Small intestine (tissue), 7 donors: Measurements from ENCODE around the gene PLXNA4. TPM values are rescaled to one million over a fixed set of nuclear protein-coding genes. Genes with fewer than 3 reads are reported as not detected.

ENCODE experiments used
- DNase-seq, 2 donors: peaks; one replicate each; pipeline versions ENCODE4 v3.0.0 to v3.0.0-alpha.2; 2013
- FAIRE-seq: peaks from 2 replicates; lab custom pipeline; 2012; peaks lifted over from hg19 to GRCh38; lab: Jason Lieb, UNC
- H3K27ac ChIP-seq, 3 donors: one replicate each; pipeline ENCODE4 v1.5.1; 2013; ENCODE audit warnings: low read length in 2 of 3, mild to moderate bottlenecking in 2 of 3, control low read depth in 1 of 3, inconsistent platforms in 1 of 3, low read depth in 1 of 3, moderate library complexity in 1 of 3
- H3K27me3 ChIP-seq, 3 donors: one replicate each; pipeline ENCODE4 v1.6.1; 2013; ENCODE audit warnings: low read length in 3 of 3, inconsistent platforms in 1 of 3; ENCODE audit not compliant: control insufficient read depth in 3 of 3, insufficient read depth in 3 of 3
- H3K36me3 ChIP-seq, 3 donors: one replicate each; pipeline ENCODE4 v1.6.1; 2013; ENCODE audit warnings: low read length in 3 of 3, inconsistent platforms in 1 of 3, low read depth in 1 of 3, mild to moderate bottlenecking in 1 of 3, moderate library complexity in 1 of 3; ENCODE audit not compliant: control insufficient read depth in 3 of 3, insufficient read depth in 2 of 3
- H3K4me1 ChIP-seq, 3 donors: one replicate each; pipeline ENCODE4 v1.6.1; 2013; ENCODE audit warnings: low read length in 2 of 3, inconsistent platforms in 1 of 3, low read depth in 1 of 3, mild to moderate bottlenecking in 1 of 3, moderate library complexity in 1 of 3; ENCODE audit not compliant: control insufficient read depth in 3 of 3, insufficient read depth in 2 of 3
- H3K4me3 ChIP-seq, 3 donors: one replicate each; pipeline ENCODE4 v1.5.1; 2013; ENCODE audit warnings: low read length in 3 of 3, control low read depth in 1 of 3, inconsistent platforms in 1 of 3, low read depth in 1 of 3, mild to moderate bottlenecking in 1 of 3, moderate library complexity in 1 of 3
- H3K9me3 ChIP-seq, 2 donors: one replicate each; pipeline ENCODE4 v1.6.1; 2013; ENCODE audit warnings: low read depth in 1 of 2, low read length in 1 of 2; ENCODE audit not compliant: control insufficient read depth in 2 of 2, insufficient read depth in 1 of 2
- WGBS, 3 donors: extraction: QIAGEN DNeasy Blood & Tissue Kit; methylation state at CpG; one replicate each; pipeline ENCODE4 v1.1.7; 2013; 5-methylcytosine and 5-hydroxymethylcytosine counted together
- polyA plus RNA-seq, 4 donors: library from polyadenylated mRNA; stranded (reverse) in 3 of 4; unstranded in 1 of 4; fragments of 200-250 nt in 3 of 4; fragments of 120-200 nt in 1 of 4; gene quantifications; one replicate each; pipeline versions ENCODE4 v1.2.1 to v1.2.3, GENCODE V29; 2013
- donor health status: healthy with polysubstance abuse.
- donor health status: control.
- donor health status: control.
- donor health status: Bipolar disorder and iron deficiency.
- donor health status: healthy.

The PLXNA4 gene
- polyA plus RNA-seq, 4 donors: under 0.01 to 3.9 (median 1.2) TPM; not detected in 1

- 81 to 94% (median 89%) methylated on average over 2 of the region's 2 CpGs for WGBS, 3 donors
- FAIRE-seq: no peak
Observed at GRCh38 chr7:132613737-132614136, 37.5 kb upstream of the PLXNA4 start.

DNA sequence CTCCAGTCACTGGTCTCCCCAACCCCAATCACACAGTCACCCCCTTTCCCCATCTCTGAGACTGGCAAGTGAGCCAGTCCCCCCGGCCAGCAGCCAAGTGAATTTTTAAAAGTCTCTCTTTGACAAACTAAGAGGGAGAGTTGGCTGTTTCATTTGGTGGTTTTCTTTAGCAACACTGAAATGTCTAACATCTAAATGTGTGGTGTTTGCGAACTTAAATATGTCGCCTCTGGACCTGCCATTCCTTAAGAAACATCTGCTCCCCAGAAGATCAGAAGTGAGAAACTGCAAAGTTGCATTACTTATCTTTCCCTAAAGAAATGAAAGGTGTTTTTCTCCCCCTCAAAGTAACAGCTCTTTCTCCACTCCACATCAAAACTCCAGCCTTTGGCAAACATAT lies 34.7 kb upstream of the PLXNA4 start:
- H3K4me3 ChIP-seq: no peak overlapping the region
- H3K4me1 ChIP-seq: no peaks in the 10 kb centered on the region
- H3K27me3 ChIP-seq: peaks cover 0 to 29% (median 0%) of the 10 kb centered on the region in 3 donors
- H3K36me3 ChIP-seq: no peaks in the 10 kb centered on the region
- whole genome bisulfite sequencing, 3 donors: 92 to 98% (median 94%) methylated on average over 3 of the region's 3 CpGs
- DNase-seq (no peak), FAIRE-seq (no peak)
- H3K27ac ChIP-seq: no peak overlapping the region
- peaks cover 0 to 2% of the 10 kb centered on the region in 2 donors for H3K9me3 ChIP-seq

More at GRCh38 chr7:132613737-132614136, 37.5 kb upstream of the PLXNA4 start:
- Histone ChIP-seq H3K36me3 (no peaks in the 10 kb centered on the region), H3K27me3 (peaks cover 0 to 36% (median 0%) of the 10 kb centered on the region in 3 donors), H3K27ac (no peak overlapping the region), H3K9me3 (peaks cover 0 to 2% of the 10 kb centered on the region in 2 donors), H3K4me3 (no peak overlapping the region), H3K4me1 (no peaks in the 10 kb centered on the region)
- DNase-seq: no peak

DNA sequence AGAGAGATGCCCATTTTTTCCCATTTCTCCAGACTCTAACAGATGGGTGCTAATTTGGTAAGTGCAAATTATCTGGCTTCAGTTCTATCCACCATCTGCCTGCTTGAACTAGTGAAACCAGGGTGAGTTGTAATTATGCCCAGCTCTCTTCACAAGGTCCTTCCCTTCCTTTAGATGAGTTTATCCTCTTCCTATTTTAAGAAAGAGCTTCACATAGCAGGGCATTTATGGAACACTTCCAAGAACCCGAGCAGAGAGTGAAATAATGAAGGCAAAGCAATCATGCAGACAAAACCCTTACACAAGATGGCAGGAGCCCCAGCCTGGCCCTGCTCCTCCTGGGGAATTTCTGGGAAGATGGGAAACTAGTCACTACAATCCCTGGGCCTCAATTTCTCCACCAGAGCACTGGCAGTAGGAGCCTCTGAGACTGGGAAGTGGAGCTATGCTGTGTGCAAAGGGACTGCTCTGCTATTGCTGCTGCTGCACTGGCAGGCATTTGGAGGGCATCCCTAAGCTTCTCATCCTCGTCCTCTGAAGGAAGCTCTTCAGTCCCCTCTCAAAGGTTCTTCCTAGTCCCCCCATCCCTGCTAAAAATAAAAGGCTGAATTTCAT lies 33.7 kb upstream of the PLXNA4 start:
- Histone ChIP-seq H3K36me3 (no peaks in the 10 kb centered on the region), H3K27me3 (peaks cover 0 to 19% (median 0%) of the 10 kb centered on the region in 3 donors), H3K4me1 (no peaks in the 10 kb centered on the region), H3K9me3 (peaks cover 0 to 2% of the 10 kb centered on the region in 2 donors), H3K4me3 (no peak overlapping the region), H3K27ac (no peak overlapping the region)
- DNase-seq: no peak
- WGBS, 3 donors: 39 to 47% (median 42%) methylated on average over 2 of the region's 2 CpGs
- FAIRE-seq: no peak

GRCh38 chr7:132609222-132609621 lies 33.0 kb upstream of the PLXNA4 start:
- no peaks in the 10 kb centered on the region for H3K36me3 ChIP-seq
- DNase-seq (no peak), FAIRE-seq (no peak)
- H3K27me3 ChIP-seq: peaks cover 0 to 12% (median 0%) of the 10 kb centered on the region in 3 donors
- no peak overlapping the region for H3K4me3 ChIP-seq
- peaks cover 0 to 2% of the 10 kb centered on the region in 2 donors for H3K9me3 ChIP-seq
- no peak overlapping the region for H3K27ac ChIP-seq
- WGBS, 3 donors: 90 to 93% (median 91%) methylated on average over 2 of the region's 2 CpGs
- H3K4me1 ChIP-seq: no peaks in the 10 kb centered on the region

DNA sequence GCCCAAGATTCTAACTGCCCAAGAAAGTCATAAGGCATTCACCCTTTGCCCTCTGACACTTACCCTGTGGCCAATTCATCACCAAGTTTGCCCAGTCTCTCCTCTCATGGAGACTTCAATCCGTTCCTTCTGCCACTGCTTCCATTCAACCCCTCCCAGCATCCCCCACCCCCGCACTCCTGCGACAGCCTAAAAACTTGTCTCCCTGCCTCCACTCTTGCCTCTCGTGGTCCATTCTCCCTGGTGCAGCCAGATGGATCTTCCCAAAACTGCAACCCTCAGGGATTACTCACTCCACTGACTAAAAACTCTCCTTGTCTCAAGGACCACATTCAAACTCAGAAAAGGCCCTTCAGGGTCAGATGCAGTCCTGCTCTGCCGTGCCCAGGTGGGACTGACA lies 32.3 kb upstream of the PLXNA4 start:
- no peak for FAIRE-seq
- H3K4me3 ChIP-seq: no peak overlapping the region
- peaks cover 0 to 8% (median 0%) of the 10 kb centered on the region in 3 donors for H3K27me3 ChIP-seq
- H3K4me1 ChIP-seq: no peaks in the 10 kb centered on the region
- no peaks in the 10 kb centered on the region for H3K36me3 ChIP-seq
- DNase-seq: no peak
- 78 to 80% (median 80%) methylated on average over 5 of the region's 5 CpGs for WGBS, 3 donors
- no peaks in the 10 kb centered on the region for H3K9me3 ChIP-seq
- H3K27ac ChIP-seq: no peak overlapping the region

DNA sequence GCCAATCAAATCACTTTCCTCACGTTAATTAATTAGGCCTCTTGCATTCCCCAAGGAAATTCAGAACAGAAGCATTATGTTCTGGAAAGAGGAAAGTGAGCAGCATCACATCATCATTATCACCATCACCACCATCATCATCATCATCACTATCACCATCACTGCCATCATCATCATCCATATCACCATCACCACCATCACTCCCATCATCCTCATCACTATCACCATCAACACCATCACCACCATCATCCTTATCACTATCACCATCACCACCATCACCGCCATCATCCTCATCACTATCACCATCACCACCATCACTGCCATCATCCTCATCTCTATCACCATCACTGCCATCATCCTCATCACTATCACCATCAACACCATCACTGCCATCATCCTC lies 31.4 kb upstream of the PLXNA4 start:
- Histone ChIP-seq H3K4me1 (no peaks in the 10 kb centered on the region), H3K9me3 (no peaks in the 10 kb centered on the region), H3K27me3 (peaks cover 0 to 5% (median 0%) of the 10 kb centered on the region in 3 donors), H3K27ac (no peak overlapping the region), H3K4me3 (no peak overlapping the region), H3K36me3 (no peaks in the 10 kb centered on the region)
- 70 to 89% (median 75%) methylated on average over 2 of the region's 2 CpGs for WGBS, 3 donors
- no peak for DNase-seq
- FAIRE-seq: no peak

- 63 to 76% (median 72%) methylated on average over 4 of the region's 4 CpGs for WGBS, 3 donors
- Histone ChIP-seq H3K27me3 (peaks cover 0 to 6% (median 0%) of the 10 kb centered on the region in 3 donors), H3K4me3 (no peak overlapping the region), H3K9me3 (no peaks in the 10 kb centered on the region), H3K36me3 (no peaks in the 10 kb centered on the region), H3K27ac (no peak overlapping the region), H3K4me1 (no peaks in the 10 kb centered on the region)
- FAIRE-seq: no peak
- DNase-seq: no peak
Observed at GRCh38 chr7:132604121-132604520, 27.9 kb upstream of the PLXNA4 start.

DNA sequence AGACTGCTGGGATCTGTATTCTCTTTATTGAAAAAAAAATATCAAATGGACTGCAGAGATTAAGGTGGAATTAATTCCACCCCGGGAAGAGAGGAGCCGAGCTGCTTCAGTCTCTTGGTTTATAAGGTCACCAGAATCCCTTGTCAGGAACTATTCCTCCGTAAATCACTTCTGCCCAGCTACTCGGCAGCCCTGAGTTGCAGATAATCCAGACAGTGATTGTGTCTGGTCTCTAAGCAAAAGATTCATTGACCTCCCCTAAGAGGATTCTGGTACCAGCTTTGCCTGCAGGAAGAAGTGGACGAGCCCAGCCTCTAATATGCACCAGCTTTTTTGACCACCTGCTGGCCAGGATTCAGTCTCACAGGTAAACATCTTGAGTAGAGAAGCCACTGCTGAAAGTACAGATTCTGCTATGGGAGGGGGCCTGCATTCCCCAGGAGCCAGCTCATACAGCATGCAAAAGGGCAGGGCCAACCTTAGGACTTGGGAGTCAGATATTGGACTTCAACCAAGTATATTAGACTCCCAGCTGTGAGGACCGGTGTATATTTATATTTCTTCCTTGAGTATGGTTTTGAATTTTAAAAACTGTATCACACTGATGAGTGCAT lies 27.1 kb upstream of the PLXNA4 start:
- WGBS, 3 donors: 22 to 39% (median 37%) methylated on average over 6 of the region's 6 CpGs
- FAIRE-seq (no peak), DNase-seq (peak; percentile 42 to 51)

More for the DNA sequence above, 27.1 kb upstream of the PLXNA4 start:
- no peaks in the 10 kb centered on the region for H3K9me3 ChIP-seq
- no peak overlapping the region for H3K4me3 ChIP-seq
- no peaks in the 10 kb centered on the region for H3K36me3 ChIP-seq
- no peak overlapping the region for H3K27ac ChIP-seq
- H3K27me3 ChIP-seq: peaks cover 0 to 6% (median 0%) of the 10 kb centered on the region in 3 donors
- H3K4me1 ChIP-seq: no peaks in the 10 kb centered on the region
